ES-I3 (cell line): ENCODE data around the gene TIMM17B.

Source experiments
- H3K36me3 ChIP-seq: 2 replicates; pipeline ENCODE4 v1.6.1; 2013; ENCODE audit warnings: mild to moderate bottlenecking, low read length, control low read depth, moderate library complexity; ENCODE audit not compliant: insufficient read depth
- H3K4me1 ChIP-seq: 2 replicates; pipeline ENCODE4 v1.6.1; 2013; ENCODE audit warnings: mild to moderate bottlenecking, control low read depth, low read length; ENCODE audit not compliant: insufficient read depth
- H3K9ac ChIP-seq: 2 replicates; pipeline ENCODE4 v1.6.1; 2013; ENCODE audit warnings: low read depth, mild to moderate bottlenecking, low read length, moderate library complexity
- H3K9me3 ChIP-seq: 2 replicates; pipeline ENCODE4 v1.6.1; 2013; ENCODE audit warnings: mild to moderate bottlenecking, low read length, moderate library complexity; ENCODE audit not compliant: control insufficient read depth, insufficient read depth

The TIMM17B gene

GRCh38 chrX:48927123-48927522, 29.6 kb upstream of the TIMM17B start:
- Histone ChIP-seq H3K4me1 (peaks cover 19% of the 10 kb centered on the region), H3K9me3 (no peaks in the 10 kb centered on the region; the same call in 1 of the 2 replicates), H3K9ac (peak overlapping the region; percentile 41), H3K36me3 (peaks cover 9% of the 10 kb centered on the region)

- Histone ChIP-seq H3K9ac (no peak overlapping the region), H3K4me1 (peaks cover 38% of the 10 kb centered on the region), H3K36me3 (peaks cover 11% of the 10 kb centered on the region), H3K9me3 (no peaks in the 10 kb centered on the region; the same call in 1 of the 2 replicates)
These were observed 26.7 kb upstream of the TIMM17B start for GRCh38 chrX:48924270-48924669.

- peaks cover 11% of the 10 kb centered on the region for H3K36me3 ChIP-seq
- H3K9ac ChIP-seq: no peak overlapping the region
- peaks cover 38% of the 10 kb centered on the region for H3K4me1 ChIP-seq
- no peaks in the 10 kb centered on the region; the same call in 1 of the 2 replicates for H3K9me3 ChIP-seq
These were observed 26.2 kb upstream of the TIMM17B start for GRCh38 chrX:48923771-48924170.

GRCh38 chrX:48920718-48921104, 23.1 kb upstream of the TIMM17B start:
- no peaks in the 10 kb centered on the region for H3K9me3 ChIP-seq
- H3K36me3 ChIP-seq: peaks cover 18% of the 10 kb centered on the region
- H3K4me1 ChIP-seq: peaks cover 24% of the 10 kb centered on the region
- peak overlapping the region; percentile 1; the same call in 1 of the 2 replicates for H3K9ac ChIP-seq

GRCh38 chrX:48919947-48920717, 22.6 kb upstream of the TIMM17B start:
- H3K9me3 ChIP-seq: no peaks in the 10 kb centered on the region
- peak overlapping the region; percentile 78 for H3K9ac ChIP-seq
- peaks cover 23% of the 10 kb centered on the region for H3K36me3 ChIP-seq
- peaks cover 19% of the 10 kb centered on the region for H3K4me1 ChIP-seq

GRCh38 chrX:48919360-48919841, 21.8 kb upstream of the TIMM17B start:
- Histone ChIP-seq H3K9me3 (no peaks in the 10 kb centered on the region), H3K36me3 (peaks cover 30% of the 10 kb centered on the region), H3K4me1 (peaks cover 19% of the 10 kb centered on the region), H3K9ac (peak overlapping the region; percentile 78)

GRCh38 chrX:48918643-48919340, 21.2 kb upstream of the TIMM17B start, which contains the start of gene PIM2:
Gene PIM2 (minus strand): TSS chrX:48919024. CDS start chrX:48918834, 190 bp downstream.
- peak within 1 kb of the TSS; percentile 78 for H3K9ac ChIP-seq
- peaks cover 19% of the 10 kb centered on the region for H3K4me1 ChIP-seq
- H3K36me3 ChIP-seq: peaks cover 28% of the 10 kb centered on the region
- no peaks in the 10 kb centered on the region for H3K9me3 ChIP-seq

GRCh38 chrX:48918301-48918642, 20.7 kb upstream of the TIMM17B start:
- Histone ChIP-seq H3K9me3 (no peaks in the 10 kb centered on the region), H3K9ac (peak overlapping the region; percentile 78), H3K4me1 (peaks cover 19% of the 10 kb centered on the region), H3K36me3 (peaks cover 32% of the 10 kb centered on the region)

- Histone ChIP-seq H3K4me1 (peaks cover 19% of the 10 kb centered on the region), H3K9me3 (no peaks in the 10 kb centered on the region), H3K9ac (peak overlapping the region; percentile 78), H3K36me3 (peaks cover 31% of the 10 kb centered on the region)
These were observed 19.8 kb upstream of the TIMM17B start for GRCh38 chrX:48917139-48918001.

- Histone ChIP-seq H3K36me3 (peaks cover 29% of the 10 kb centered on the region), H3K9me3 (no peaks in the 10 kb centered on the region), H3K9ac (no peak overlapping the region), H3K4me1 (peaks cover under 1% of the 10 kb centered on the region)
These were observed 17.3 kb upstream of the TIMM17B start for GRCh38 chrX:48914593-48915493.

- Histone ChIP-seq H3K36me3 (peaks cover 29% of the 10 kb centered on the region), H3K9ac (no peak overlapping the region), H3K9me3 (no peaks in the 10 kb centered on the region), H3K4me1 (no peaks in the 10 kb centered on the region; the same call in 1 of the 2 replicates)
These were observed 16.2 kb upstream of the TIMM17B start for GRCh38 chrX:48913605-48914366.

GRCh38 chrX:48911412-48912182, 14.0 kb upstream of the TIMM17B start, which contains the start of gene SLC35A2:
Gene SLC35A2 (minus strand): TSS chrX:48911646. CDS start chrX:48911636, 10 bp downstream.
- Histone ChIP-seq H3K4me1 (no peaks in the 10 kb centered on the region; the same call in 1 of the 2 replicates), H3K9ac (peak within 1 kb of the TSS; percentile 69), H3K9me3 (no peaks in the 10 kb centered on the region), H3K36me3 (peaks cover 29% of the 10 kb centered on the region)
